Aortic smooth muscle cell (primary cell): ENCODE results near the gene RHCG. TPM values are rescaled to one million over a fixed set of nuclear protein-coding genes. Genes with fewer than 3 reads are reported as not detected.

Experiments
- total RNA-seq: library from RNA; depleted of rRNA; stranded (reverse); fragments of >200 nt; gene quantifications from 2 replicates; pipeline ENCODE4 v1.2.3, GENCODE V29; 2014

The RHCG gene
- total RNA-seq, result 0.13 TPM in 1 of 2 replicates, not detected in the other

GRCh38 chr15:89496155-89497098, at the start of gene RHCG:
RHCG (minus strand) TSS chr15:89496583; CDS start chr15:89496544, 39 bp downstream.

Other genes starting within 250 kb of the RHCG start
- gene POLG, start 161.8 kb downstream of the RHCG start, total RNA-seq, result 50.2 and 56.3 TPM in 2 replicates
- gene TICRR, start 78.9 kb upstream of the RHCG start, total RNA-seq, result 1.2 and 2.5 TPM in 2 replicates
- gene KIF7, start 158.9 kb upstream of the RHCG start, total RNA-seq, result 16.4 and 19.0 TPM in 2 replicates
- gene PLIN1, start 182.8 kb upstream of the RHCG start, total RNA-seq, result 0.12 and 0.26 TPM in 2 replicates
- 5.9 and 8.1 TPM in 2 replicates for gene PEX11A, start 194.2 kb upstream of the RHCG start, total RNA-seq
- under 0.01 and 0.06 TPM in 2 replicates for gene WDR93, start 194.2 kb upstream of the RHCG start, total RNA-seq